Transverse colon (tissue), 4 donors: Measurements from ENCODE around the gene SPOCK2. TPM values are rescaled to one million over a fixed set of nuclear protein-coding genes. Genes with fewer than 3 reads are reported as not detected.

Experiments used
- DNase-seq: peaks from one replicate; pipeline ENCODE4 v3.0.0-alpha.2; 2019
- H3K27ac ChIP-seq, 4 donors: fragments of 200-600 bp; sonication (generic); 2 replicates each; pipeline ENCODE4 v1.5.1; 2016 to 2018; ENCODE audit warnings: inconsistent platforms in 4 of 4
- H3K27me3 ChIP-seq: fragments of 200-600 bp; sonication (generic); 2 replicates; pipeline ENCODE4 v1.5.1; 2017; ENCODE audit warnings: inconsistent platforms
- H3K36me3 ChIP-seq, 4 donors: fragments of 200-600 bp; sonication (generic); 2 replicates each; pipeline ENCODE4 v1.5.1; 2017 to 2019; ENCODE audit warnings: inconsistent platforms in 4 of 4
- H3K4me1 ChIP-seq, 4 donors: fragments of 200-600 bp; sonication (generic); 2 replicates each; pipeline ENCODE4 v1.5.1; 2017 to 2020; ENCODE audit warnings: inconsistent platforms in 4 of 4
- H3K4me3 ChIP-seq, 4 donors: fragments of 200-600 bp; sonication (generic); 1 replicate in 1 of 4; 2 replicates in 3 of 4; pipeline versions ENCODE4 v1.5.1 to v1.6.1; 2017 to 2019; ENCODE audit warnings: inconsistent platforms in 4 of 4
- H3K9me3 ChIP-seq, 2 donors: fragments of 200-600 bp; sonication (generic); 2 replicates each; pipeline ENCODE4 v1.5.1; 2017 to 2019; ENCODE audit warnings: inconsistent platforms in 2 of 2
- EP300 ChIP-seq: sonication (generic); formaldehyde crosslinking; IDR thresholded peaks from one replicate; pipeline ENCODE4 v1.6.1; 2017; ENCODE audit warnings: antibody characterized with exemption, low read depth
- POLR2A ChIP-seq: fragments of 450-650 bp; IDR thresholded peaks from one replicate; pipeline ENCODE4 v1.6.1; 2016; ENCODE audit warnings: antibody characterized with exemption, mild to moderate bottlenecking, moderate library complexity
- POLR2AphosphoS5 ChIP-seq, 3 donors: sonication (generic); formaldehyde crosslinking; IDR thresholded peaks; one replicate each; pipeline ENCODE4 v1.6.1; 2016; ENCODE audit warnings: antibody characterized with exemption in 3 of 3
- WGBS, 2 donors: methylation state at CpG; one replicate each; pipeline ENCODE4 v1.1.5; 2018; ENCODE audit warnings: low coverage in 1 of 2; 5-methylcytosine and 5-hydroxymethylcytosine counted together
- in situ Hi-C, 4 donors: fragments of 200-750 bp; cut with MboI; loops; one replicate each; pipeline versions ENCODE4 v1.15.0 to v1.15.1; 2017; ENCODE audit warnings: low sequenced_read_pairs in 3 of 4, low pct_ligation_motif_present in 1 of 4, low pct_unique_long_range_greater_than_20kb in 1 of 4
- intact Hi-C: fragments of 100-400 bp; cut with DNase I; formaldehyde crosslinking; loops from one replicate; pipeline ENCODE4 v1.15.1; 2023; ENCODE audit warnings: low total_unique reads
- total RNA-seq, 4 donors: library from RNA; depleted of rRNA; stranded (reverse); fragments of >200 nt; gene quantifications; one replicate each; pipeline ENCODE4 v1.1.0, GENCODE V29; 2016
- TF ChIP-seq, protein P1 (sequence below), 5 experiments: fragments of 200-600 bp in 3 of 5; fragments of 450-650 bp in 2 of 5; sonication (generic) in 3 of 5; IDR thresholded peaks; 1 replicate in 2 of 5; 2 replicates in 3 of 5; pipeline ENCODE4 v1.5.1; 2016 to 2017; ENCODE audit warnings: antibody characterized with exemption in 5 of 5, inconsistent platforms in 3 of 5, mild to moderate bottlenecking in 2 of 5, moderate library complexity in 1 of 5

The SPOCK2 gene
- total RNA-seq, 4 donors from 2014 or later, result 6.0 to 24.7 (median 9.3) TPM

DNA sequence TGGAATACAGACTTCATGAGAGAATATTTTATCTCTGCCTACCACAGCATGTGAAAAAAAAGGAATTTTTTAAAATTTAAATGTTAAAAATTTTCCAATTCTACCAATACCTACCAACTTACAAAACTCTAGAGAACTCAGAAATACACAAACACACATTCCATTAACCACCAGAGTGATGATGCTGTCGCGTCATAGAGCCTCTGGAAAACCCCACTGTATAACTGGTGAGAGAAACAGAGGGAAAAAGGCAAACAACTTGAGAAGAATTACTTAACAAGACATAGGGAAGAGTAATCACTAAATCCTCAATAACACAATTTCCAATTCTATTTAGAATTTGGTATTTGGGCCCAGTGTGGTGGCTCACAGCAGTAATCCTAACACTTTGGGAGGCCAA, 6.2 kb upstream of the SPOCK2 start:
- 96 to 100% methylated on average over 1 to 2 of the region's 2 CpGs for WGBS, 2 donors
- Histone ChIP-seq H3K4me1 (peaks cover 0 to 24% (median 11%) of the 10 kb centered on the region in 4 donors), H3K36me3 (peaks cover 0 to 11% (median 0%) of the 10 kb centered on the region in 4 donors), H3K27me3 (peaks cover 10% of the 10 kb centered on the region), H3K9me3 (no peaks in the 10 kb centered on the region), H3K4me3 (no peak overlapping the region), H3K27ac (no peak overlapping the region)
- in situ Hi-C loops (no loop called here), intact Hi-C loops (no loop called here)
- no peak for DNase-seq
- TF ChIP-seq EP300 (no peak), POLR2AphosphoS5 (IDR thresholded peaks at IDR 0.05) (no peak), POLR2A (no peak)
- TF ChIP-seq, protein P1, sequence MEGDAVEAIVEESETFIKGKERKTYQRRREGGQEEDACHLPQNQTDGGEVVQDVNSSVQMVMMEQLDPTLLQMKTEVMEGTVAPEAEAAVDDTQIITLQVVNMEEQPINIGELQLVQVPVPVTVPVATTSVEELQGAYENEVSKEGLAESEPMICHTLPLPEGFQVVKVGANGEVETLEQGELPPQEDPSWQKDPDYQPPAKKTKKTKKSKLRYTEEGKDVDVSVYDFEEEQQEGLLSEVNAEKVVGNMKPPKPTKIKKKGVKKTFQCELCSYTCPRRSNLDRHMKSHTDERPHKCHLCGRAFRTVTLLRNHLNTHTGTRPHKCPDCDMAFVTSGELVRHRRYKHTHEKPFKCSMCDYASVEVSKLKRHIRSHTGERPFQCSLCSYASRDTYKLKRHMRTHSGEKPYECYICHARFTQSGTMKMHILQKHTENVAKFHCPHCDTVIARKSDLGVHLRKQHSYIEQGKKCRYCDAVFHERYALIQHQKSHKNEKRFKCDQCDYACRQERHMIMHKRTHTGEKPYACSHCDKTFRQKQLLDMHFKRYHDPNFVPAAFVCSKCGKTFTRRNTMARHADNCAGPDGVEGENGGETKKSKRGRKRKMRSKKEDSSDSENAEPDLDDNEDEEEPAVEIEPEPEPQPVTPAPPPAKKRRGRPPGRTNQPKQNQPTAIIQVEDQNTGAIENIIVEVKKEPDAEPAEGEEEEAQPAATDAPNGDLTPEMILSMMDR (IDR thresholded peaks at IDR 0.05), result no peak

DNA sequence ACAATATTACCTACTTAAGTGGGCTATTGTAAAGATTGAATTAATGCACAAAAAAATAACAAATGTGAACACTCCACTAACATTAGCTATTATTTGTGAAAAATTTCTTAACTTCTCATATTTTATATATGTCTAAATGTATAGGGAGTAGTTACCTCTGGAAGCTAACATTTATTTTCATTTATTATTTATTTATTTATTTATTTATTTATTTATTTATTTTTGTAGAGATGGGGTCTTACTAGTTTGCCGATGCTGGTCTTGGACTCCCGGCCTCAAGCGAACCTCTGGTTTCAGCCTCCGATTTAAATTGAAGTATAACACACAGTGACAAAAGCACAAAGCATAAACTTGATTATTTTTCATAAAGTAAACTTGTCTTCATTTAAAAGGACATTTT, 5.1 kb upstream of the SPOCK2 start:
- no peaks in the 10 kb centered on the region for H3K9me3 ChIP-seq
- no peak overlapping the region for H3K4me3 ChIP-seq
- peaks cover 0 to 21% (median 14%) of the 10 kb centered on the region in 4 donors for H3K4me1 ChIP-seq
- intact Hi-C loops, result no loop called here
- 73 to 83% methylated on average over 4 of the region's 4 CpGs for WGBS, 2 donors
- H3K27me3 ChIP-seq, result peaks cover 21% of the 10 kb centered on the region
- no peak overlapping the region for H3K27ac ChIP-seq
- DNase-seq, result no peak
- no peak for TF ChIP-seq POLR2A
- TF ChIP-seq POLR2AphosphoS5 (IDR thresholded peaks at IDR 0.05), result no peak
- TF ChIP-seq, protein P1 (IDR thresholded peaks at IDR 0.05), result no peak
- TF ChIP-seq EP300, result no peak
- H3K36me3 ChIP-seq, result peaks cover 0 to 11% (median 0%) of the 10 kb centered on the region in 4 donors
- in situ Hi-C loops, result no loop called here

DNA sequence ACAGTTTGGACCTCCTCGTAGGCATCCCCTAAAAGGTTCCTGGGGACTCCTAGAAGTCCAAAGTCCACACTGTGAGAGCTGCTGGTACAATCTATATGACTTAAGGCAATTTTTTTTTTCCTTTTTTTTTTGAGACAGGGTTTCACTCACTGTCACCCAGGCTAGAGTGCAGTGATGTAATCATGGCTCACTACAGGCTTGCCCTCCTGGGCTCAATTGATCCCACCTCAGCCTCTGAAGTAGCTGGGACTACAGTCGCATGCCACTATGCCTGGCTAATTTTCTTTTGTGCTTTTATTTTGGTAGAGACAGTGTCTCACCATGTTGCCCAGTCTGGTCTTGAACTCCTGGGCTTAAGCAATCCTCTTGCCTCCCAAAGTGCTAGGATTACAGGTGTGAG, 4.6 kb upstream of the SPOCK2 start:
- intact Hi-C loops, result no loop called here

DNA sequence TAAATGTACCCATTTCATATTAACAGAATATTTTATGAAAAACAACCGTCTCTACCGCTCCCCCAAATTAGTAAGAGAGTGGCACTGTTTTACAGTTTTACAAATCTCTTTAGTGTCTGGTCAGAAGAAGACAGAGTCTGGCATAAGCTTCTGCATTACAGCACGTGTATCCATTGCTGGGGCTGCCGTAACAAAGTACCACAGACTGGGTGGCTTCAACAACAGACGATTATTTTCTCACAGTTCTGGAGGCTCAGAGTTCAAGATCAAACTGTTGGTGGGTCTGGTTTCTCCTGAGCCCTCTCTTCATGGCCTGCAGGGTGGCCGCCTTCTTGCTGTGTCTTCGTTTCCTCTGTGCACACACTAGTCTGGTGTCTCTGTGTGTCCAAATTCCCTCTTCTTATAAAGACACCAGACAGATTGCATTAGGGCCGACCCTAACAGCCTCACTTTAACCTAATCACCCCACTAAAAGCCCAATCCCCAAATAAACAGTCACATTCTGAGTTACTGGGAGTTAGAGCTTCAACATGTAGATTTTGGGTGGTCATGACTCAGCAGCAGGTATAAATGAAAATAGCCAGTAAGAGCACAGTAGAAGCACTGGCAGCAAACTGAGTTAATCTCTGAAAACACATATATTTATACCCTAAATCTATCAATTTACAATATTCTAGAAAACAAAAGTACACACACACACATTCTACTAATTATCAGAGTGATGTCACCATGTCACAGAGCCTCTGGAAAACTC, 4.0 kb upstream of the SPOCK2 start:
- peaks cover 32% of the 10 kb centered on the region for H3K27me3 ChIP-seq
- no peak for DNase-seq
- H3K36me3 ChIP-seq, result peaks cover 0 to 11% (median 0%) of the 10 kb centered on the region in 4 donors
- intact Hi-C loops (no loop called here), in situ Hi-C loops (no loop called here)
- peaks cover 9 to 22% (median 17%) of the 10 kb centered on the region in 4 donors for H3K4me1 ChIP-seq
- H3K4me3 ChIP-seq, result no peak overlapping the region
- no peaks in the 10 kb centered on the region for H3K9me3 ChIP-seq
- TF ChIP-seq EP300 (no peak), POLR2AphosphoS5 (IDR thresholded peaks at IDR 0.05) (no peak), POLR2A (no peak)
- TF ChIP-seq, protein P1 (IDR thresholded peaks at IDR 0.05), result no peak
- no peak overlapping the region for H3K27ac ChIP-seq
- WGBS, 2 donors, result 83 to 89% methylated on average over 2 to 8 of the region's 8 CpGs

More for the DNA sequence above, 4.6 kb upstream of the SPOCK2 start:
- Histone ChIP-seq H3K4me1 (peaks cover 3 to 21% (median 16%) of the 10 kb centered on the region in 4 donors), H3K4me3 (no peak overlapping the region), H3K9me3 (no peaks in the 10 kb centered on the region), H3K36me3 (peaks cover 0 to 11% (median 0%) of the 10 kb centered on the region in 4 donors), H3K27me3 (peaks cover 26% of the 10 kb centered on the region), H3K27ac (no peak overlapping the region)
- no peak for DNase-seq
- in situ Hi-C loops, result no loop called here
- 82 to 100% methylated on average over 1 to 2 of the region's 2 CpGs for WGBS, 2 donors
- TF ChIP-seq POLR2AphosphoS5 (IDR thresholded peaks at IDR 0.05) (no peak), EP300 (no peak), POLR2A (no peak)
- TF ChIP-seq, protein P1 (IDR thresholded peaks at IDR 0.05), result no peak
